Activated CD8-positive, alpha-beta memory T cell treated with anti-CD3 and anti-CD28 coated beads, Interleukin-2, amount 50 U/mL, for 24 hours (primary cell): ENCODE results near the gene TTC36.
"Not testable (repeated sequence)": the region's sequence is repeated elsewhere in the genome, so short reads cannot be mapped to it uniquely, and the experiment has no call there.

ENCODE experiments used
- DNase-seq: peaks from one replicate; pipeline ENCODE4 v3.0.0-alpha.2; 2020; ENCODE audit errors: extremely low read depth

TTC36 gene, protein sequence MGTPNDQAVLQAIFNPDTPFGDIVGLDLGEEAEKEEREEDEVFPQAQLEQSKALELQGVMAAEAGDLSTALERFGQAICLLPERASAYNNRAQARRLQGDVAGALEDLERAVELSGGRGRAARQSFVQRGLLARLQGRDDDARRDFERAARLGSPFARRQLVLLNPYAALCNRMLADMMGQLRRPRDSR

DNA sequence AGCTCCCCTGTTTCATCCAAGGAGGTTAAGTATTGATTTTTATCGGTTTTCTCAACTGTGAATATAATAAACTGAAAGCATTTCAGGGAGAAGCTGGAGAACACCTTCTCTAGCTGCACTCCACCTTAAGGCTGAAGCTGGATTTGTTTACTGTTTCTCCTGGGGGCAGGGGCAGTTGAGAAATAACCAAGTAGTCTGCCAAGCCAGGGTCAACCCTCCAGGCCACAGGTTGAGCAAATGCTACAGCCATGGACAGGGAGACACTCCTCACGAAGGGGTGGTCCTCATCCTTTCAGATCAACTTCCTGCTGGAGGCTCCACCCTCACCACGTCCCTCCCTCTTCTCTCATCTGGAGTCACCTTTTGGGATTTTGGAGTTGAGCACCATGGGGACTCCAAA, at the start of gene TTC36:
Gene TTC36 (plus strand): TSS at position 366 of the 400 bp plus-strand sequence. CDS start 21 bp downstream, at position 387.
- no peak for DNase-seq

DNA sequence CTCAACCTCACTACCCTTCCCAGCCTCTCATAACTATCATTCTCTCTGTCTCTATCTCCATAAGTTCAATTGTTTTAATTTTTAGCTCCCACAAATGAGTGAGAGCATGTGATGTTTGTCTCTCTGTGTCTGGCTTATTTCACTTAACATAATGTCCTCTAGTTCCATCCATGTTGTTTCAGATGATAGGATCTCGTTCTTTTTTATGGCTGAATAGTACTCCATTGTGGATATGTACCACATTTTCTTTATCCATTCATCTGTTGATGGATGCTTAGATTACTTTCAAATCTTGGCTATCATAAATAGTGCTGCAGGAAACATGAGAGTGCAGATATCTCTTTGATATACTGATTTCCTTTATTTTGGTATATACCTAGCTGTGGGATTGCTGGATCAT, 46.0 kb upstream of the TTC36 start:
- not testable (repeated sequence) for DNase-seq

DNA sequence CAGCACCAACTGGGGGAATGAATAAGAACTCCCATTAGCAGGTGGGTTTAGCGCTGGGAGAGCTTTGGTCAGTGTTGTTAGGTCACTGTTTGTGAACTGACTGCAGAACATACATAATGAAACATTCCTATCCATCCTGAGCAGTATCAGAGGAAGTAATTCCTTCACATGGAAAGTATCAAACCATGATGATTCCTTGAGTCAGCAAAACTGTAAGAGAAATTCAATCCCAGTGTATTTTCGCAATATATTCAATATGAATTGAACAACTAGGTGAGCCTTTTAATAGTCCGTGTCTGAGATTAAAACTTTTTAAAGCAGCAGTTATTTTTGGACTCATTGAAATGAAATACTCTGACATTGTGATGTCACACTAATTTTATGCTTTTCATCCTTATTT, 42.9 kb upstream of the TTC36 start:
- DNase-seq, result no peak

DNA sequence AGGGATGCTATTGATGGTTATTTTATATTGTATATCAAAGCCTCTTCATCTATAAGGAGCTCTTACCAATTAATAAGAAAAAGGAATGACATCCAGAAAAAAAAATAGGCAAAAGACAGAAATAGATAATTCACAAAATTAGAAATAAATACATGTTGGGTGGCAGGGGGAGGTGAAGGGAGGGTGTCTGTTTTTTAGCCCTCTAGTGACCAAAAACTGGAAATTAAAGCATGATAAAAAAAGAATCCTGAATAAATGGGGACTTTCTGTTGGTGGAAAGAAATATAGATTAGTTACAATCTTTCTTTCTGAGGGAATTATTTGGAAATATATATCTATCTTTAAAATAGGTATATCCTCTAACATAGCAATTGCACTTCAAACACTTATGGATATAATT, 42.0 kb upstream of the TTC36 start:
- no peak for DNase-seq

DNA sequence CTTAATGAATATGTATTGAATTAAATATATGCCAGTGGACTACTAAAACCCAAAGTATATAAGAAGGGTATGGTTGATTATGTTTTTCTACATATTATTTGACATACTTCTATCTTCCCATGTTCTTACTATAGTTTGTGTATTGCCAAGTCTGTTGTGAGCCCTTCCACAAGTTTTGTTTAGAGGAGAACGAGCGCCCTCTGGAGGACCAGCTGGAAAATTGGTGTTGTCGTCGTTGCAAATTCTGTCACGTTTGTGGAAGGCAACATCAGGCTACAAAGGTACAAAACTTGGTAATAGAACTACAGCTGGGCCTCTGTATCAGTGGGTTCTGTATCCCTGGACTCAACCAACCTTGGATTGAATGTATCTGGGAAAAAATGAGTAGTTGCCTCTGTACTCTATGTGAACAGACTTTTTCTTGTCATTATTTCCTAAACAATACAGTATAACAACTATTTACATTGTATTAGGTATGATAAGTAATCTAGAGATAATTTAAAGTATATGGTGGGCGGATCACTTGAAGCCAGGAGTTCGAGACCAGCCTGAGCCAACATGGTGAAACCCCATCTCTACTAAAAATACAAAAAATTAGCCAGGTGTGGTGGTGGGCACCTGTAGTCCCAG, 38.7 kb upstream of the TTC36 start:
- peak; percentile 48 for DNase-seq

DNA sequence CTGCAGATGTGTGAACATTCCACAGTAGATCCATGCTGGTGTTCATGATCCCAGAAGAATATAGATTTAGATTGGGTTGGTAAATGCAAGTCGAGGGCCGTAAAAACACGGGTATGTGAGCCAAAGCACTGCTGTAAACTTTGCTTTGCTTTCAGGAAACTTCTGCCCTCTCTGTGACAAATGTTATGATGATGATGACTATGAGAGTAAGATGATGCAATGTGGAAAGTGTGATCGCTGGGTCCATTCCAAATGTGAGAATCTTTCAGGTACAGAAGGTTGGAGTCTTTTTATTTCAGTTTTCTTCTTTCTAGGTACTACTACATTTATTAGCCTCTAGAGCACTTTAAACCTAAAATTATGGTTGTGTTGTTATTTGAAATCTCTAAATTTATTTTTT, 36.2 kb upstream of the TTC36 start:
- no peak for DNase-seq

DNA sequence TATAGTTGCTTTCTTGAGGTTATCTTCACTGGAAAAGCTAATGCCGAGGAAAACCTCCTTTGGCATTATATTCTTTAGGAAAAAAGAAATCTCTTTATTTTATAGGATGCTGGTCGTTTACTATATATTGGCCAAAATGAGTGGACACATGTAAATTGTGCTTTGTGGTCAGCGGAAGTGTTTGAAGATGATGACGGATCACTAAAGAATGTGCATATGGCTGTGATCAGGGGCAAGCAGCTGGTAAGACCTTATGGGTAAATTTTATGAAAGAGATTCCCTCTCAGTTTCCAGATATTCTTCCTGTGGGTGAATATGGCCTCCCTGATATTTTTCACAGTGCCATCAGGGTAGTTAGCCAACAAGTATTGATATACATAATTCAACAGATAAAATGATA, 29.4 kb upstream of the TTC36 start:
- no peak for DNase-seq

DNA sequence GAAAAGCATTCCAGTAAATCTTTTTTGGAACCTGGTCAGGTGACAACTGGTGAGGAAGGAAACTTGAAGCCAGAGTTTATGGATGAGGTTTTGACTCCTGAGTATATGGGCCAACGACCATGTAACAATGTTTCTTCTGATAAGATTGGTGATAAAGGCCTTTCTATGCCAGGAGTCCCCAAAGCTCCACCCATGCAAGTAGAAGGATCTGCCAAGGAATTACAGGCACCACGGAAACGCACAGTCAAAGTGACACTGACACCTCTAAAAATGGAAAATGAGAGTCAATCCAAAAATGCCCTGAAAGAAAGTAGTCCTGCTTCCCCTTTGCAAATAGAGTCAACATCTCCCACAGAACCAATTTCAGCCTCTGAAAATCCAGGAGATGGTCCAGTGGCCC, 24.1 kb upstream of the TTC36 start:
- DNase-seq, result no peak

DNA sequence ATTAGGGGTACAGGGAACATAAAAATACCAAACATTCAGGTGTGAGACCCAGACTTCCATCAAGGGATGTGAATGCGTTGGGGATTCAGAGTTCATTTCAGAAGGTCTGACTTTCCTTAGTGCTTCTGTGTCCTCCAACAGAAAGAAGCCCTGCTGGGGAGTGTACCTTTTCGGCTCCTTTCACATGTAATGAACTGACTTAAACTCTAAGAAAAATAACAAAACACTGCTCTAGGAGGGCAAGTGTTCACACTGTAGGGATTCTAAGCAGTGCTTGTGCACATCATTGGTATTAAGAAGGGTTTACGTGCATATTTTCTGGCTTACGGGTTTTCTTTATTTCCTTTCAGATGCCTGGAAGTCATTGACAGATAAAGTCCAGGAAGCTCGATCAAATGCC, 15.7 kb upstream of the TTC36 start:
- no peak for DNase-seq

DNA sequence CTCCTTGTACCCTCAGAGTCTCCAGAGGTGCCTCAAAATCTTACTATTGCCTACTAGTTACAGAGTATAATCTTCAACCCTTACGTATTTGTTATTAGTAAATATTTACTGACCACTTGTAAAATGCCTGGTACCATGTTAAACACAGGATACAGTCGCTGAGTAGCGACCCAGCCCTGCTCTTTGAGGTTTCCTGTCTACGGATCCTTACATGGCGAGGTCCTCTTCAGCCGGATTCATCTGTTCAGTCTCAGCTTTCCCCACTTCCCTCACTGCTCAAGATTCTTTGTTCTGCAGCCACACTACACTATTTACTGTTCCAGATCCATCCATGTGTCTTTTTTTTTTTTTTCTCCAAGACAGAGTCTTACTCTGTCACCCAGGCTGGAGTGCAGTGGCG, 13.2 kb upstream of the TTC36 start:
- DNase-seq, result no peak

DNA sequence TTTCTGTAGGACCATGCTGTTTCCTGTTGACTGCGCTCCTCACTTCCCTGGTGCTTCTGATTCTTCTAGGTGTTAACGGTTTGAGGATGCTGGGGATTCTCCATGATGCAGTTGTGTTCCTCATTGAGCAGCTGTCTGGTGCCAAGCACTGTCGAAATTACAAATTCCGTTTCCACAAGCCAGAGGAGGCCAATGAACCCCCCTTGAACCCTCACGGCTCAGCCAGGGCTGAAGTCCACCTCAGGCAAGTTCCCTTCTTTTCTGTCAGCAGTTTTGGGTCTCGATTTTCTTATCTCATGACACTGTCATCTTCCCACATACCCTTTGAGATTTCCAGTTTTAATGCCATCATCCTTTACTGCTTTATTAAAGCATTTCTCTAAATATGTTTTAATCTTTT, 7.7 kb upstream of the TTC36 start:
- no peak for DNase-seq

DNA sequence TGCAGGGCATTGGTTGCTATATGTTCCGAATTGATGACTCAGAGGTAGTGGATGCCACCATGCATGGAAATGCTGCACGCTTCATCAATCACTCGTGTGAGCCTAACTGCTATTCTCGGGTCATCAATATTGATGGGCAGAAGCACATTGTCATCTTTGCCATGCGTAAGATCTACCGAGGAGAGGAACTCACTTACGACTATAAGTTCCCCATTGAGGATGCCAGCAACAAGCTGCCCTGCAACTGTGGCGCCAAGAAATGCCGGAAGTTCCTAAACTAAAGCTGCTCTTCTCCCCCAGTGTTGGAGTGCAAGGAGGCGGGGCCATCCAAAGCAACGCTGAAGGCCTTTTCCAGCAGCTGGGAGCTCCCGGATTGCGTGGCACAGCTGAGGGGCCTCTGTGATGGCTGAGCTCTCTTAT, 5.4 kb upstream of the TTC36 start:
- no peak for DNase-seq

DNA sequence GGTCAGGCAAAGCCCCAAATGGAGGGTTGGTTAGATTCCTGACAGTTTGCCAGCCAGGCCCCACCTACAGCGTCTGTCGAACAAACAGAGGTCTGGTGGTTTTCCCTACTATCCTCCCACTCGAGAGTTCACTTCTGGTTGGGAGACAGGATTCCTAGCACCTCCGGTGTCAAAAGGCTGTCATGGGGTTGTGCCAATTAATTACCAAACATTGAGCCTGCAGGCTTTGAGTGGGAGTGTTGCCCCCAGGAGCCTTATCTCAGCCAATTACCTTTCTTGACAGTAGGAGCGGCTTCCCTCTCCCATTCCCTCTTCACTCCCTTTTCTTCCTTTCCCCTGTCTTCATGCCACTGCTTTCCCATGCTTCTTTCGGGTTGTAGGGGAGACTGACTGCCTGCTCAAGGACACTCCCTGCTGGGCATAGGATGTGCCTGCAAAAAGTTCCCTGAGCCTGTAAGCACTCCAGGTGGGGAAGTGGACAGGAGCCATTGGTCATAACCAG, 4.7 kb upstream of the TTC36 start:
- DNase-seq, result no peak

DNA sequence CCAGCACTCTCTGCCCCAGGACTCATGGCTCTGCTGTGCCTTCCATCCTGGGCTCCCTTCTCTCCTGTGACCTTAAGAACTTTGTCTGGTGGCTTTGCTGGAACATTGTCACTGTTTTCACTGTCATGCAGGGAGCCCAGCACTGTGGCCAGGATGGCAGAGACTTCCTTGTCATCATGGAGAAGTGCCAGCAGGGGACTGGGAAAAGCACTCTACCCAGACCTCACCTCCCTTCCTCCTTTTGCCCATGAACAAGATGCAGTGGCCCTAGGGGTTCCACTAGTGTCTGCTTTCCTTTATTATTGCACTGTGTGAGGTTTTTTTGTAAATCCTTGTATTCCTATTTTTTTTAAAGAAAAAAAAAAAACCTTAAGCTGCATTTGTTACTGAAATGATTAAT, 2.9 kb upstream of the TTC36 start:
- no peak for DNase-seq

DNA sequence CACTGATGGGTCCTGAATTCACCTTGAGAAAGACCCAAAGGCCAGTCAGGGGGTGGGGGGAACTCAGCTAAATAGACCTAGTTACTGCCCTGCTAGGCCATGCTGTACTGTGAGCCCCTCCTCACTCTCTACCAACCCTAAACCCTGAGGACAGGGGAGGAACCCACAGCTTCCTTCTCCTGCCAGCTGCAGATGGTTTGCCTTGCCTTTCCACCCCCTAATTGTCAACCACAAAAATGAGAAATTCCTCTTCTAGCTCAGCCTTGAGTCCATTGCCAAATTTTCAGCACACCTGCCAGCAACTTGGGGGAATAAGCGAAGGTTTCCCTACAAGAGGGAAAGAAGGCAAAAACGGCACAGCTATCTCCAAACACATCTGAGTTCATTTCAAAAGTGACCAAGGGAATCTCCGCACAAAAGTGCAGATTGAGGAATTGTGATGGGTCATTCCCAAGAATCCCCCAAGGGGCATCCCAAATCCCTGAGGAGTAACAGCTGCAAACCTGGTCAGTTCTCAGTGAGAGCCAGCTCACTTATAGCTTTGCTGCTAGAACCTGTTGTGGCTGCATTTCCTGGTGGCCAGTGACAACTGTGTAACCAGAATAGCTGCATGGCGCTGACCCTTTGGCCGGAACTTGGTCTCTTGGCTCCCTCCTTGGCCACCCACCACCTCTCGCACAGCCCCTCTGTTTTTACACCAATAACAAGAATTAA, 2.4 kb upstream of the TTC36 start:
- DNase-seq, result no peak

DNA sequence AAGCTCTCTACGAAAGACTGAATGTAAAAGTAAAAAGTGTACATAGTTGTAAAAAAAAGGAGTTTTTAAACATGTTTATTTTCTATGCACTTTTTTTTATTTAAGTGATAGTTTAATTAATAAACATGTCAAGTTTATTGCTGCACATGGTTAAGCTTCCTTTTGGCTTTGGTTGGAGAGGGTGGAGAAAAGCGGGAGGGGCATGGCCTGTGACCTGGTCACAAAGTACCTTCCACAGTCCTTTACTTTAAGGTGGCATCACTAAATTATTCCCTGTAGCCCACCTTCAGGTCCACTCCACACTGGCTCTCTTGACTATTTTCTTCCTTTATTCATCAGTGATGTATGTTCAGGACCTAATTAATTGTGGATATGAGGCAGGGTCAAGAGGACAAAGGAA, 586 bp upstream of the TTC36 start:
- no peak for DNase-seq

DNA sequence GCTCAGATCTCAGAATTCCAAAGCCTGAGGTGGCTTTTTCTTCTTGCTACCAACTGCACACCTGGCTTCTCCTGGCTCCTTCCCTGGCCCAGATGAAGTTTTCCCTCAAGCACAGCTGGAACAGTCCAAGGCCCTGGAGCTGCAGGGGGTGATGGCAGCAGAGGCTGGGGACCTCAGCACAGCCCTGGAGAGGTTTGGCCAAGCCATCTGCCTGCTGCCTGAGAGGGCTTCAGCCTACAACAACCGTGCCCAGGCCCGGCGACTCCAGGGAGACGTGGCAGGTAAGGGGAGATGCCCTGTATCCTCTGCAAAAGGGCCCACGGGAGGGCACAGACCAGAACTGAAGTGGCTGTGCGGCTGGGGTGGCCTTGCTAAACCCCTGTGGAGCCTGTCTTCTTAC, 1.2 kb downstream of the TTC36 start:
- no peak for DNase-seq

DNA sequence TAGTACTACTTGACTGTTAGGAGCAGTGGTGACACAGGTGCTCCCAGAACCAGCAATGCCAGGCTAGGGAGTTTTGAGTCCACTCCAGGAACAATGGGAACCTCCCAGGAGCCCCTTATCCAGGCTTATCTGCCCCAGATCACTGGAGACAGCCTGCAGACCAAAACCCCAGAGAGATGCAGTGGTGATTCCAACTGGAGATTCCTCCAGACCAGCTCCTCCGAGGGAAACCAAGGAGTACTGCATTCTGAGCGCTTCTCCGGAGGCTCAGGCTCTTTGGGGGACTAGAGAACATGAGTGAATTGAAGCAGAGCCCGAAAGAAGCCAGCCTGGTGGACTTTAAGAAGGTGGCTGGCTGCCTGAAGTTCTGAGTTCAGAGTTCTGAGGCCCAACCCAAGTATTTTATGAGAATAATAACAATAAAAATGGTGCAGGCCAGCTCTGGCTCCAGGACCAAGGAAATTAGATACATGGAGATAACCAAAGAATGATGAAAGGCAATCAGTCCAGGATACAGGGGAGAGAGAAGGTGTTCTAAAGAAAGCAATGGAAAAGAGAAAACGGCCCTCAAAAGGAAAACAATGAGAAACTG, 2.4 kb downstream of the TTC36 start:
- no peak for DNase-seq

DNA sequence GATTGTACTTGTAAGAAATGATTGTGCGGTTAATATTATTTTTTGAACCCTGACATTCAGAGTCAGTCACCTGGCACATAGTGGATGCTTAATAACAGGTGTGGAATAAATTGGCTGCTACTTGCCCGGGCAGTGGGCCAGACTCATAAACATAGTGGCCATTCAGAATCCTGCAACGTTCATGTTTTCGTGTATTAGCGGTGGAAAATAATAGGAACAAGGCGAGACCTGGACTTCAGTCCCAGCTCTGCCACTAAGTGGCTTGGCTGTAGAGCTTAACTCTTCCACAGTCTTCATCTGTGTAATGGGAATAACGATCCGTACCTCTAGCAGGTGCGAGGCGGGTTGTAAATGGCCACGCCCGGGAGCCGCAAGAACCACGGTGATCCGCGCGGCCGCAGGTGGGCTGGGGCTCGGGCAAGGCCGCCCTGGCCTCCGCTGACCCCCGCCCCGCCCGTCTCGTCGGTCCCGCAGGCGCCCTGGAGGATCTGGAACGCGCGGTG, 3.0 kb downstream of the TTC36 start:
- DNase-seq, result no peak

DNA sequence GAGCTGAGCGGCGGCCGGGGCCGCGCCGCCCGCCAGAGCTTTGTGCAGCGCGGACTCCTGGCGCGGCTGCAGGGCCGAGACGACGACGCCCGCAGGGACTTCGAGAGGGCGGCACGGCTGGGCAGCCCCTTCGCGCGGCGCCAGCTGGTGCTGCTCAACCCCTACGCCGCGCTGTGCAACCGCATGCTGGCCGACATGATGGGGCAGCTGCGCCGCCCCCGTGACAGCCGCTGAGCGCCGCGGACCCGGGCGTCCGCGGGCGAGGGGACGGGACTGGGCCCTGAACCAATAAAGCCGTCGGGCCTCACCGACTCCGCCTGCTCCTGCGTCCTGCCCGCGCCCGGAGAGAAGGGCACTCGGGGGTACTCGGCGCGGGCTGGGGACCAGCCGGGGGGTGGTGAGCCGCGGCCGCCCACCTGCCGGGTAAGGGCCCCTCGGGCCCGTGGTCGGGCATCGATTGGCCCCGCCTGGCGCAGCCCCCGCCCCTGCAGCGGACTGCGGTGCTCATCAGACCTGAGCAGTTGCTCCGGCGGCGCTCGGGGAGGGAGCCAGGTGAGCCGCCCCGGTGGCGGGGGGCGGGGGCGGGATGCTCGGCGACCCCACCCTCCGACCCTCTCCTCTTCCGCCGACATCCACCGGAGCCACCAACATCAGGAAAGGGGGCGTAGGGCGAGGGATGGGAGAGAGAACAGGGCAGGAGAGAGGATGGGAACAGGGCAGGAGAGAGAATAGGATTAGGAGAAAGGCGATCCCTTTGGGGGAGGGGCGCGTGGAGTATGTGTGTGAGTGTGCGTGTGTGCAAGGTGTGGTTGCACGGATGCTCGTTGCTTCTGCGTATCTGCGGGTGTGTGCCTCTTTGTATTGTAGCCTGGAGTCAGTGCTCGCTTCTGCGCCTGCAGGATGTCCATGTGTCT, 3.7 kb downstream of the TTC36 start, which contains the start of gene TMEM25:
Gene TMEM25 (plus strand): TSS at position 510 of the 914 bp plus-strand sequence. CDS start 610 bp downstream, outside the sequence.
- peak; percentile 34 for DNase-seq

DNA sequence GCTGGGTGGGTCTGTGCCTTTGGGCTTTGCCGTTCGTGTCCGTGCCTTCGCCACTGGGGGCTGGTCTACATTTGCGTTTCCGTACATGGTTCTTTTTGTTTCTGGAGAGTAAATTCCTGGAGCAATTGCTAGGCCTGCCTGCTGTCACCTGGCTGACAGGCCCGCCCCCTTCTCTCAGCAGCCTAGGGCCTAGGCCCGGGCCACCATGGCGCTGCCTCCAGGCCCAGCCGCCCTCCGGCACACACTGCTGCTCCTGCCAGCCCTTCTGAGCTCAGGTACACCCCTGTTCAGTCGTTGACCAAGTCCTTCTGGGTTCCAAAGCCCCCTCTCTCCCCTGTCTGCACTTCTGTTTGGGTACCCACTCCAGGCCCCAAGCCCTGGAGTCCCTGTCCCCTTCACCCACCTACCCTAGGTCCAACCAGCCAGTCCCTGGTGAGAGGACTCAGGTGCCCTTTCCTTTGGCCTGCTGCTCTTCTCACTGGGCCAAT, 4.4 kb downstream of the TTC36 start:
- DNase-seq, result no peak
